Brain microvascular endothelial cell (primary cell): ENCODE data around the gene YBX2.

Experiments
- DNase-seq: peaks from one replicate; pipeline ENCODE4 v3.0.0-alpha.2; 2020
- H3K27ac ChIP-seq: fragments of 250-450 bp; sonication (Bioruptor Pico); 2 replicates; pipeline ENCODE4 v1.5.1; 2020; ENCODE audit warnings: mild to moderate bottlenecking, moderate library complexity
- H3K27me3 ChIP-seq: fragments of 250-450 bp; sonication (Bioruptor Pico); replicated peaks from 2 replicates; pipeline ENCODE4 v1.5.1; 2020; ENCODE audit warnings: mild to moderate bottlenecking
- H3K36me3 ChIP-seq: fragments of 250-450 bp; sonication (Bioruptor Pico); replicated peaks from 2 replicates; pipeline ENCODE4 v1.5.1; 2020; ENCODE audit warnings: mild to moderate bottlenecking
- H3K4me3 ChIP-seq: 2 replicates; pipeline ENCODE4 v1.5.1; 2011; ENCODE audit warnings: low read depth, mild to moderate bottlenecking, control low read depth, low read length, moderate library complexity
- CTCF ChIP-seq: IDR thresholded peaks from 2 replicates; pipeline ENCODE4 v1.5.1; 2011; ENCODE audit warnings: low read depth, mild to moderate bottlenecking, moderate library complexity, low read length, control low read depth, inconsistent platforms; ENCODE audit errors: missing control alignments
- in situ Hi-C: cut with HindIII; loops from 2 replicates; pipeline ENCODE4 v1.10.0; 2017; ENCODE audit warnings: low sequenced_read_pairs, low pct_ligation_motif_present

YBX2 gene

GRCh38 chr17:7324438-7324779, 30.0 kb upstream of the YBX2 start:
- Histone ChIP-seq H3K27ac (no peak overlapping the region), H3K36me3 (peaks cover 43% of the 10 kb centered on the region), H3K4me3 (no peak overlapping the region), H3K27me3 (no peaks in the 10 kb centered on the region)
- no peak for TF ChIP-seq CTCF
- in situ Hi-C loops: no loop called here
- no peak for DNase-seq

- no peak overlapping the region for H3K4me3 ChIP-seq
- peaks cover 45% of the 10 kb centered on the region for H3K36me3 ChIP-seq
- H3K27ac ChIP-seq: no peak overlapping the region
- peak; percentile 98 for TF ChIP-seq CTCF
- no peaks in the 10 kb centered on the region for H3K27me3 ChIP-seq
- peak; percentile 42 for DNase-seq
- in situ Hi-C loops: no loop called here
Measured at GRCh38 chr17:7323731-7324437, 29.4 kb upstream of the YBX2 start.

- TF ChIP-seq CTCF: no peak
Measured at GRCh38 chr17:7322520-7323194, 28.2 kb upstream of the YBX2 start.

GRCh38 chr17:7321466-7321865, 27.0 kb upstream of the YBX2 start:
- TF ChIP-seq CTCF: no peak
- Histone ChIP-seq H3K4me3 (no peak overlapping the region), H3K27ac (no peak overlapping the region), H3K27me3 (no peaks in the 10 kb centered on the region), H3K36me3 (peaks cover 59% of the 10 kb centered on the region)
- no peak for DNase-seq
- in situ Hi-C loops: no loop called here

More at GRCh38 chr17:7322520-7323194, 28.2 kb upstream of the YBX2 start:
- in situ Hi-C loops: no loop called here
- no peak overlapping the region for H3K27ac ChIP-seq
- DNase-seq: no peak
- peaks cover 57% of the 10 kb centered on the region for H3K36me3 ChIP-seq
- no peak overlapping the region for H3K4me3 ChIP-seq
- H3K27me3 ChIP-seq: no peaks in the 10 kb centered on the region

GRCh38 chr17:7318121-7318860, 23.9 kb upstream of the YBX2 start:
- in situ Hi-C loops: no loop called here
- no peak for TF ChIP-seq CTCF
- Histone ChIP-seq H3K27ac (no peak overlapping the region), H3K36me3 (peaks cover 55% of the 10 kb centered on the region), H3K27me3 (no peaks in the 10 kb centered on the region), H3K4me3 (no peak overlapping the region)
- DNase-seq: no peak
